MM.1S (cell line): Measurements from ENCODE around the gene AFAP1.

Experiments used
- CTCF ChIP-seq: fragments of 300-600 bp; sonication (generic); IDR thresholded peaks from 2 replicates; pipeline ENCODE4 v1.5.1; 2016; ENCODE audit warnings: antibody characterized with exemption, low read length, mixed read lengths
- EZH2 ChIP-seq: fragments of 300-600 bp; sonication (generic); optimal IDR thresholded peaks from 2 replicates; pipeline ENCODE3; 2017; ENCODE audit warnings: low read depth, mild to moderate bottlenecking, antibody characterized with exemption, low read length, mixed read lengths

- no peak for TF ChIP-seq CTCF
- no peak for TF ChIP-seq EZH2
These were observed 5.0 kb upstream of the AFAP1 start for GRCh38 chr4:7944599-7945220.
